Fibroblast of the conjunctiva (primary cell): ENCODE data around the gene FSTL3.
"Not testable (repeated sequence)": the region's sequence is repeated elsewhere in the genome, so short reads cannot be mapped to it uniquely, and the experiment has no call there.

Source experiments
- DNase-seq: peaks from one replicate; pipeline ENCODE4 v3.0.0-alpha.2; 2010; ENCODE audit warnings: low read depth

The FSTL3 gene

GRCh38 chr19:711254-711653 is 35.1 kb downstream of the FSTL3 start:
- DNase-seq, result no peak

GRCh38 chr19:715347-715746 is 39.2 kb downstream of the FSTL3 start:
- no peak for DNase-seq

DNA sequence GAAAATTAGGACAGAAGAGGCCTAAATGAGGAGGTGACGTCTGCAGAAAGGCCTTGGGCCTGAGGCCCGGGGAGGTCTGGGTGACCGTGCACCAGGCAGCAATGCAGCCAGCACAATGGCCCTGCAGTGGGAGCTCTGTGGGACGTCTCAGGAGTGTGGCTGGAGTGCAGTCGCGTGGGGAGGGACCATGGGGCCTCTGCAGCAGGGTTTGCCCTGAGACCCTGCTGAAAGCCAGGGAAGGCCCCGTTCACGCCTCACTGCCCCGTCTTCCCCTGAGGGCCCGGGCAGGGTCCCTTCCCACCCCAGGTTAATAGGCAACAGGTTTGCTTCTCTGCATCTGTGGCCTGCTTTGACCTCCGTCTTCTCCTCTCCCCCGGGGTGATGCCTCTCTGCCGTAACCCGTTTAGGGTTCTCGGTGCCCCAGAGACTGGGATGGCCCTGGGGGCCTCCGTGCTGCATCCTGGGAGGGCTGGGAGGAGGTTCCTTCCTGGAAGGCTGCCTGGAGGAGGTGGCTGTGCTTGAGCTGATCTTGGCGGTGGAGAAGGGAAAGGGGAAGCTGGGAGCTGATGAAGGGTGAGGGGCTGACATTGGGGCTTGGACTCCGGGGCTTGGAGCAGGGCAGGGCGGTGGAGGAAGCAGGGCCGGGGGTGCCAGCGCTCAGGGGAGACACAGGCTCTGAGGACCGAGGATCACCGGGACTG is 42.2 kb downstream of the FSTL3 start:
- no peak for DNase-seq

DNA sequence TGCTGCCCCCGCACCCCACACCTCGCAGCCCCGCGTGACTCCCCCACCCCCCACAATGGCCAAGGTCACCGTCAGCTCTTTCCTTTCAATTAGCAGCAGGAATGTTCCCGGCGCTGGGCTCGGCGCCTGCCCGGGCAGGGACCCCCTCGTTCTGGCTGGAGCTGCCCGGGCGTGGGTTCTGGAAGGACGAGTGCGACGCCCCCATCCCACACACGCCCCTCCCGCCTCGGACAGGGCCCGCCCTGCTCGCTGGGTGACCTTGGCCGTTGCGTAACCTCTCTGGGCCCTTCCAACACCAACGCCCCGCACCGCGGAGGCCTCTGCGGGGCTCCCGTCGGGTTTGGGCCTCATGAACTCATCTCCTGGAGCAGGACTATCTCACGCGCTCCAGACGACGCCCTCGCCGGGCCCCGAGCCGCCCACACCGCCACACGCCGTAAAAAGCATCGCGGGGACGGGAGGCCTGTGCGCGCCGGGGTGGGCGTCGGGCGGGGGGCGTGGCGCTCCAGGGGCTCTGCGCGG is 42.9 kb downstream of the FSTL3 start:
- peak; percentile 43 for DNase-seq

GRCh38 chr19:719636-720344 is 43.6 kb downstream of the FSTL3 start:
- no peak for DNase-seq

- DNase-seq, result no peak
Measured at GRCh38 chr19:720345-721160, 44.4 kb downstream of the FSTL3 start.

DNA sequence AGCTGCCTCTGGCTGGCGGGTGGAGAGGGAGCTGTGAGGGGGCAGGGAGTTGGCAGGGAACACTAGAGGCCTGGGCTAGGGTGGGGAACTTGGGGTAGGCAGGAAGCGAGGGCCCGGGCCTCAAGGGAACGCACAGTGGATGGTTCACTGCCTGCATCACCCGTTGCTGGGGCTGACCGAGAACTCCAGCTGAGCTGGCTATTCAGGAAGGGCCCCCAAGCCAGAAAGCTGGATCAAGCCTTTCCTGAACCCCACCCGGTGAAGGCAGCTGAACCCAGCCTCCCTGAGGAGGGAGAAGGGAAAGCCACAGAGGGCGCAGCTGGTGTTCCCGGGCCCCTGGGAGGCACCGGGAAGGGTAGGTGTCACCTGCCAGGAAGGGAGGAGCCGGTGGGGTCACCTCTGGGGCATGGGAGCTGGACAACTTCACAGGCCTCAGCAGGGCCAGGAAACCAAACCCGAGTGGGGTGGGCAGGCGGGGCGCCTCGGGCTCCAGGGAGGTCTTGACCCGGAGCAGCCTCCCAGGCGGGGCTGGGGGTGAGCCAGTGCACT is 46.4 kb downstream of the FSTL3 start:
- no peak for DNase-seq

GRCh38 chr19:723247-723646 is 47.1 kb downstream of the FSTL3 start:
- DNase-seq, result no peak

GRCh38 chr19:723714-724113 is 47.5 kb downstream of the FSTL3 start:
- DNase-seq, result no peak

DNA sequence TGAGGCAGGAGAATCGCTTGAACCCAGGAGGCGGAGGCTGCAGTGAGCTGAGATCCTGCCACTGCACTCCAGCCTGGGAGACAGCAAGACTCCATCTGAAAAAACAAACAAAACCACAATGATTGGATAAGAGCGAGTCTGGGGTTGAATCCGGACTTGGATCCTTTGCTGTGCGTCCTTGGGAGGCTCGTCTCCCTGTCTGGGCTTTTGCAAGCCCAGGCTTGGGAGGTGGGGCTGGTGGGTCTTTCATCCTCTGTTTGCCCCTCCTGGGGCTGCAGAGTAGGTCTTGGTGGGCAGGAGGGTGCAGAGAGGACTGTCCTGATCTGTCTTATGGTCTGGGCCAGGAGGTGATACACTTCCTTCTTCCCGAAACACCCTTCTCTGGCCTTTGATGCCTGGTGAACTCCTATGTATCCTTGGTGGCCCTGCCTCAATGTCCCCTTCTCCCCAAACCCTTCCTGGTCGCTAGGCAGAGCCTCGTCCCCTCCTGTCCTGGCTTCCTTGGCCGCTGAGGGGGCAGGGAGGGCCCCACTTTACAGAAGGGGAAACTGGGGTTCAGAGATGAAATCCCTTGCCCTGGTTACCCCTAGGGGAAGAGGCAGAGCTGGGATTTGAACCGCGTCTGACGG is 49.4 kb downstream of the FSTL3 start:
- no peak for DNase-seq

DNA sequence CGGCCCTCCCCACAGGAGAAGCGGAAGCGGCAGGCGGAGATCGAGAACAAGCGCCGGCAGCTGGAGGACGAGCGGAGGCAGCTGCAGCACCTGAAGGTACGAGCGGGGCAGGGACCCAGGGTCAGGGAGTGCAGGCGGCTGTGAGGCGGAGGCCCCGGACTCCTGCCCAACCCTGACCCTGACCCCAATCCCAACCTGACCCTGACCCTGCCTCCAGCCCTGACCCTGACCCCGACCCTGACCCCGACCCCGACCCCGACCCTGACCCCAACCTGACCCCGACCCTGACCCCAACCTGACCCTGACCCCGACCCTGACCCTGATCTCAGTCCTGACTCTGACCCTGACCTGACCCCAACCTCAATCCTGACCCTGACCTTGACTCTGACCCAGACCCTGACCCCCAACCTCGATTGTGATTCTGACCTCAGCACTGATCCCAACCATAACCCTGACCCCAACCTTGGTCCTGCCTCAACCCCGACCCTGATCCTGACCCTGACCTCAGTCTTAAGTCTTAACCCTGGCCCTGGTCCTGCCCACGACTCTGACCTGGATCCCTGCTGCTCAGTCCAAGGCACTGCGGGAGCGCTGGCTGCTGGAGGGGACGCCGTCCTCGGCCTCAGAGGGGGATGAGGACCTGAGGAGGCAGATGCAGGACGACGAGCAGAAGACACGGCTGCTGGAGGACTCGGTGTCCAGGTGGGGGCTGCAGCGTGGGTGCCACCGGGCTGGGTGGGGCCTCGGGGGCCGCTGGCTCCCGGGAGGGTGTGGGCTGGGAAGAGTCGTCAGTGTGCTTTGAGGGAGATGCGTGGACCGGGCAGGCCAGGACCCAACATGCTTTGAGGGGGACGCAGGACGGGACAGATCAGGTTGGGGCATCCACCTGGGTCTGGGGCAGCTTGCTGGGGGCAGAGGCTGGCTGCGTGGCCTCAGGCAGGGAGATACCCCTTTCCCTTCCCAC is 51.1 kb downstream of the FSTL3 start:
- DNase-seq, result no peak

GRCh38 chr19:728011-728410 is 51.8 kb downstream of the FSTL3 start:
- no peak for DNase-seq

GRCh38 chr19:729564-729963 is 53.4 kb downstream of the FSTL3 start:
- DNase-seq, result not testable (repeated sequence)

GRCh38 chr19:729965-730668 is 53.9 kb downstream of the FSTL3 start:
- no peak for DNase-seq

GRCh38 chr19:731000-731399 is 54.8 kb downstream of the FSTL3 start:
- no peak for DNase-seq

DNA sequence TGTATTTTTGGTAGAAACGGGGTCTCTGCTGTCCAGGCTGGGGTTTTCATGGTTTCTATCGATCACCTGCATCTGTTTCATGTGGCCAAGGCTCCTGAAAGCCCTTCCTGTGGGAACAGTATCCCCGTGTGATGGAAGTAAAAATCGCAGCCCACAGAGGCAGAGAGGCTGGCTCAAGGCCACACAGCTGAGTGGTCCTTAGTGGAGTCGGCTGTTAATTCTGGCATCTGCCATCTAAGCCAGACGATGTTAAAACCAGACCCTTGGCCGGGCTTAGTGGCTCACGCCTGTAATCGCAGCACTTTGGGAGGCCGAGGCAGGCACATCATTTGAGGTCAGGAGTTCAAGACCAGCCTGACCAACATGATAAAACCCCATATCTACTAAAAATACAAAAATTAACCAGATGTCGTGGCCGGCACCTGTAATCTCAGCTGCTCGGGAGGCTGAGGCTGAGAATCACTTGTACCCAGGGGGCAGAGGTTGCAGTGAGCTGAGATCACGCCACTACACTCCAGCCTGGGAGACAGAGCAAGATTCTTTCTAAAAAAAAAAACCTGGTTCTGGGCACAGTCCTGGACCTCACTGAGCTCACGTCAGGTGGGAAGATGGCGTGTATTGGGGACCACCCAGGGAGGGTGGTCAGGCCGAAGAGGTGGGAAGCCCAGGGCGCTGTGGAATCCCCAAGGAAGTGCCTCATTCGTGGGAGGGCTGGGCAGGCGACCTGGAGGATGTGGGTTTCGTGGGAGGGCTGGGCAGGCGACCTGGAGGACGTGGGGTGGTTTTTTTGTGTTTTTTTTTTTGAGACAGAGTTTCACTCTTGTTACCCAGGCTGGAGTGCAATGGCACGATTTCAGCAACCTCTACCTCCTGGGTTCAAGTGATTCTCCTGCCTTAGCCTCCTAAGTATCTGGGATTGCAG is 56.2 kb downstream of the FSTL3 start:
- no peak for DNase-seq
